ENCODE measurements around the gene OR1N2. TPM values are rescaled to one million over a fixed set of nuclear protein-coding genes. Genes with fewer than 3 reads are reported as not detected.

Gene OR1N2
- total RNA-seq, 1 experiment from 2014 or later = not detected

DNA sequence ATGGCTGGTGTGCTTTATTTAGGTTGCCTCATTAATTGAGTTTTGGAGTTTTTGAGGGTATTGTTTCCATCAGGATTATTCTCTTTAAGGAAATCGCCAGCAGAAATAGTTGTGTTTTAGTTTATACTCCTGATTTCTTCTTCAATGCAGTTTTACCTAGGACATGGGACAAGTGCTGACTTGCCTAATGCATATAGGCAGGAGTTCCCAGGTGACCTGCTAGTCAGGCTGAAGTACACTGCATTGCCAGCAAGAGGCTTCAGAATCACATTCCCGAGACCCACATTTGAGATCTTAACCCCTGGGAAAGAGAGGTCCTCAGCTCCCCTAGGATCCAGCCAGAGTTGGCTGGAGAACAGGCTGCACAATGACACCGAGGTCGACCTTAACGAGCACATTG lies 1.5 kb upstream of the OR1N2 start (continued):
- TF ChIP-seq, protein P1, sequence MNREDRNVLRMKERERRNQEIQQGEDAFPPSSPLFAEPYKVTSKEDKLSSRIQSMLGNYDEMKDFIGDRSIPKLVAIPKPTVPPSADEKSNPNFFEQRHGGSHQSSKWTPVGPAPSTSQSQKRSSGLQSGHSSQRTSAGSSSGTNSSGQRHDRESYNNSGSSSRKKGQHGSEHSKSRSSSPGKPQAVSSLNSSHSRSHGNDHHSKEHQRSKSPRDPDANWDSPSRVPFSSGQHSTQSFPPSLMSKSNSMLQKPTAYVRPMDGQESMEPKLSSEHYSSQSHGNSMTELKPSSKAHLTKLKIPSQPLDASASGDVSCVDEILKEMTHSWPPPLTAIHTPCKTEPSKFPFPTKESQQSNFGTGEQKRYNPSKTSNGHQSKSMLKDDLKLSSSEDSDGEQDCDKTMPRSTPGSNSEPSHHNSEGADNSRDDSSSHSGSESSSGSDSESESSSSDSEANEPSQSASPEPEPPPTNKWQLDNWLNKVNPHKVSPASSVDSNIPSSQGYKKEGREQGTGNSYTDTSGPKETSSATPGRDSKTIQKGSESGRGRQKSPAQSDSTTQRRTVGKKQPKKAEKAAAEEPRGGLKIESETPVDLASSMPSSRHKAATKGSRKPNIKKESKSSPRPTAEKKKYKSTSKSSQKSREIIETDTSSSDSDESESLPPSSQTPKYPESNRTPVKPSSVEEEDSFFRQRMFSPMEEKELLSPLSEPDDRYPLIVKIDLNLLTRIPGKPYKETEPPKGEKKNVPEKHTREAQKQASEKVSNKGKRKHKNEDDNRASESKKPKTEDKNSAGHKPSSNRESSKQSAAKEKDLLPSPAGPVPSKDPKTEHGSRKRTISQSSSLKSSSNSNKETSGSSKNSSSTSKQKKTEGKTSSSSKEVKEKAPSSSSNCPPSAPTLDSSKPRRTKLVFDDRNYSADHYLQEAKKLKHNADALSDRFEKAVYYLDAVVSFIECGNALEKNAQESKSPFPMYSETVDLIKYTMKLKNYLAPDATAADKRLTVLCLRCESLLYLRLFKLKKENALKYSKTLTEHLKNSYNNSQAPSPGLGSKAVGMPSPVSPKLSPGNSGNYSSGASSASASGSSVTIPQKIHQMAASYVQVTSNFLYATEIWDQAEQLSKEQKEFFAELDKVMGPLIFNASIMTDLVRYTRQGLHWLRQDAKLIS (CRISPR knock-in tag; IDR thresholded peaks at IDR 0.05; ENCODE audit: borderline replicate concordance) = no peak
- TF ChIP-seq, protein P2, sequence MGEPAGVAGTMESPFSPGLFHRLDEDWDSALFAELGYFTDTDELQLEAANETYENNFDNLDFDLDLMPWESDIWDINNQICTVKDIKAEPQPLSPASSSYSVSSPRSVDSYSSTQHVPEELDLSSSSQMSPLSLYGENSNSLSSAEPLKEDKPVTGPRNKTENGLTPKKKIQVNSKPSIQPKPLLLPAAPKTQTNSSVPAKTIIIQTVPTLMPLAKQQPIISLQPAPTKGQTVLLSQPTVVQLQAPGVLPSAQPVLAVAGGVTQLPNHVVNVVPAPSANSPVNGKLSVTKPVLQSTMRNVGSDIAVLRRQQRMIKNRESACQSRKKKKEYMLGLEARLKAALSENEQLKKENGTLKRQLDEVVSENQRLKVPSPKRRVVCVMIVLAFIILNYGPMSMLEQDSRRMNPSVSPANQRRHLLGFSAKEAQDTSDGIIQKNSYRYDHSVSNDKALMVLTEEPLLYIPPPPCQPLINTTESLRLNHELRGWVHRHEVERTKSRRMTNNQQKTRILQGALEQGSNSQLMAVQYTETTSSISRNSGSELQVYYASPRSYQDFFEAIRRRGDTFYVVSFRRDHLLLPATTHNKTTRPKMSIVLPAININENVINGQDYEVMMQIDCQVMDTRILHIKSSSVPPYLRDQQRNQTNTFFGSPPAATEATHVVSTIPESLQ (CRISPR knock-in tag; IDR thresholded peaks at IDR 0.05) = no peak

DNA sequence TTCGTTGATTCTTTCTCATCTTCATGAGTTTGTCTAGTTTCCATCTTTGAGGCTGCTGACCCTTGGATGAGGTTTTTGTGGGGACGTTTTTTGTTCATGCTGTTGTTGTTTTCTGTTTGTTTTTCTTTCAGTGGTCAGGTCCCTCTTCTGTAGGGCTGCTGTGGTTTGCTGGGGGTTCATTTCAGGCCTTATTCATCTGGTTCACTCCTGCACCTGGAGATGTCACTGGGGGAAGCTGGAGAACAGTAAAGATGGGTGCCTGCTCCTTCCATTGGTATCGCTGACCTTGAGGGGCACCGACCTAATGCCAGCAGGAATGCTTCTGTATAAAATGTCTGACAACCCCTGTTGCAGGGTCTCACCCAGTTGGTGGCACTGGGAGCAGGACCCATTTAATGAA lies 8.5 kb downstream of the OR1N2 start:
- no peak overlapping the region for H3K27ac Mint-ChIP-seq
- ChIA-PET POLR2A (no interaction called here), CTCF (no interaction called here)
- ATAC-seq (no peak), DNase-seq (ENCODE audit: low spot score) (no peak)
- H3K4me1 Mint-ChIP-seq = no peaks in the 10 kb centered on the region
- TF ChIP-seq ZNF219 (CRISPR knock-in tag; IDR thresholded peaks at IDR 0.05; ENCODE audit: borderline replicate concordance) (no peak), ZNF138 (CRISPR knock-in tag; conservative IDR thresholded peaks at IDR 0.05) (no peak), ZNF671 (CRISPR knock-in tag; IDR thresholded peaks at IDR 0.05) (no peak), PREB (CRISPR knock-in tag; IDR thresholded peaks at IDR 0.05; ENCODE audit: borderline replicate concordance) (no peak), CTCF (IDR thresholded peaks at IDR 0.05) (no peak), NR1H2 (CRISPR knock-in tag; IDR thresholded peaks at IDR 0.05) (no peak), FOXJ3 (CRISPR knock-in tag; IDR thresholded peaks at IDR 0.05; ENCODE audit: borderline replicate concordance) (no peak), OVOL2 (CRISPR knock-in tag; IDR thresholded peaks at IDR 0.05; ENCODE audit: borderline replicate concordance) (no peak), ZNF423 (CRISPR knock-in tag; IDR thresholded peaks at IDR 0.05) (no peak), ETV6 (CRISPR knock-in tag; IDR thresholded peaks at IDR 0.05) (no peak), HMGA2 (CRISPR knock-in tag; IDR thresholded peaks at IDR 0.05) (no peak)
- TF ChIP-seq, protein P3, sequence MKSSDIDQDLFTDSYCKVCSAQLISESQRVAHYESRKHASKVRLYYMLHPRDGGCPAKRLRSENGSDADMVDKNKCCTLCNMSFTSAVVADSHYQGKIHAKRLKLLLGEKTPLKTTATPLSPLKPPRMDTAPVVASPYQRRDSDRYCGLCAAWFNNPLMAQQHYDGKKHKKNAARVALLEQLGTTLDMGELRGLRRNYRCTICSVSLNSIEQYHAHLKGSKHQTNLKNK (CRISPR knock-in tag; IDR thresholded peaks at IDR 0.05) = no peak
- TF ChIP-seq, protein P4, sequence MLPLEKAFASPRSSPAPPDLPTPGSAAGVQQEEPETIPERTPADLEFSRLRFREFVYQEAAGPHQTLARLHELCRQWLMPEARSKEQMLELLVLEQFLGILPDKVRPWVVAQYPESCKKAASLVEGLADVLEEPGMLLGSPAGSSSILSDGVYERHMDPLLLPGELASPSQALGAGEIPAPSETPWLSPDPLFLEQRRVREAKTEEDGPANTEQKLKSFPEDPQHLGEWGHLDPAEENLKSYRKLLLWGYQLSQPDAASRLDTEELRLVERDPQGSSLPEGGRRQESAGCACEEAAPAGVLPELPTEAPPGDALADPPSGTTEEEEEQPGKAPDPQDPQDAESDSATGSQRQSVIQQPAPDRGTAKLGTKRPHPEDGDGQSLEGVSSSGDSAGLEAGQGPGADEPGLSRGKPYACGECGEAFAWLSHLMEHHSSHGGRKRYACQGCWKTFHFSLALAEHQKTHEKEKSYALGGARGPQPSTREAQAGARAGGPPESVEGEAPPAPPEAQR (CRISPR knock-in tag; IDR thresholded peaks at IDR 0.05) = no peak
- H3K27me3 Mint-ChIP-seq (ENCODE audit: low read depth) = peaks cover 57% of the 10 kb centered on the region
- no peak overlapping the region for H3K4me3 Mint-ChIP-seq
- H3K9me3 Mint-ChIP-seq = peaks cover 85% of the 10 kb centered on the region
- H3K36me3 Mint-ChIP-seq = peaks cover 40% of the 10 kb centered on the region
